ENCODE results near the gene ATAD3C. TPM values are rescaled to one million over a fixed set of nuclear protein-coding genes. Genes with fewer than 3 reads are reported as not detected.
"Not testable (repeated sequence)": the region's sequence is repeated elsewhere in the genome, so short reads cannot be mapped to it uniquely, and the experiment has no call there.

The ATAD3C gene
- total RNA-seq, 2 experiments from 2014 or later, result 1.0 to 1.7 TPM

GRCh38 chr1:1421147-1421906 is 28.2 kb upstream of the ATAD3C start, which contains the start of gene ANKRD65:
Gene ANKRD65 (minus strand): TSS chr1:1421276. CDS start chr1:1421005, 271 bp downstream.
- Mint-ChIP-seq H3K4me1 (peaks cover 17% of the 10 kb centered on the region), H3K27ac (no peak within 1 kb of the TSS), H3K9me3 (no peaks in the 10 kb centered on the region), H3K36me3 (no peaks in the 10 kb centered on the region), H3K27me3 (peaks cover 19% of the 10 kb centered on the region), H3K4me3 (no peak within 1 kb of the TSS)
- no peak for DNase-seq
- POLR2A ChIA-PET, result interaction anchor here (0.6 to 0.9 kb wide), 2 partner anchors 14 to 46 kb away, joined by 3 to 5 read pairs; partner anchors contain the start of genes AURKAIP1 and MRPL20
- no peak for ATAC-seq (ENCODE audit: low read depth)

DNA sequence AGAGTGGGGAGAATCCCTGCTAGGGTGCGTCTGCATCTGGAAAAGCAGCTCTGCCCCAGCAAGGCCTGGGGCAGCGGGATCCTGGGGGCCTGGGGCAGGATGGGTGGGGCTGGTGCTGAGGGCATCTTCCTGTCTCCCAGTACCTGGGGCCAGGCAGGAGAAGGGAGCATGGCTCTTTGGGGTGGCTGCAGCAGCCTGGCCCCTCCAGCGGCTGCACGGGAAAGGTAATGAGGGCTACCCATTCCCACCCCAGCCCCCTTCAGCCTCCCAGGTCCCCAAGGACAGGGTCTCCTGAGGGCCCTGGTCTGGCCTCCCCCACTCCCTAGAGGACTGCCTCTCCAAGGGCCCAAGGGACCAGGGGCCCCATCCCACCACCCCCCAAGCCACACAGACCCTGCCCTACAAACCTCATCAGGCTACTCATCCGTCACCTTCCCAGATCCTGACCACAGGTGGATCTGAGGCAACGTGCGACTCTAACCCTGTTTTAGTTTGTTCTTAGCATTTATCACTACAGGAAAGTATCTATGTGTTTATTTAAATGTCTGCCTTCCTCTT is 27.5 kb upstream of the ATAD3C start:
- Mint-ChIP-seq H3K4me3 (no peak overlapping the region), H3K36me3 (no peaks in the 10 kb centered on the region), H3K4me1 (peaks cover 17% of the 10 kb centered on the region), H3K27me3 (peaks cover 21% of the 10 kb centered on the region), H3K9me3 (no peaks in the 10 kb centered on the region), H3K27ac (no peak overlapping the region)
- ATAC-seq (ENCODE audit: low read depth), result no peak
- DNase-seq, result no peak
- POLR2A ChIA-PET, result no interaction called here

DNA sequence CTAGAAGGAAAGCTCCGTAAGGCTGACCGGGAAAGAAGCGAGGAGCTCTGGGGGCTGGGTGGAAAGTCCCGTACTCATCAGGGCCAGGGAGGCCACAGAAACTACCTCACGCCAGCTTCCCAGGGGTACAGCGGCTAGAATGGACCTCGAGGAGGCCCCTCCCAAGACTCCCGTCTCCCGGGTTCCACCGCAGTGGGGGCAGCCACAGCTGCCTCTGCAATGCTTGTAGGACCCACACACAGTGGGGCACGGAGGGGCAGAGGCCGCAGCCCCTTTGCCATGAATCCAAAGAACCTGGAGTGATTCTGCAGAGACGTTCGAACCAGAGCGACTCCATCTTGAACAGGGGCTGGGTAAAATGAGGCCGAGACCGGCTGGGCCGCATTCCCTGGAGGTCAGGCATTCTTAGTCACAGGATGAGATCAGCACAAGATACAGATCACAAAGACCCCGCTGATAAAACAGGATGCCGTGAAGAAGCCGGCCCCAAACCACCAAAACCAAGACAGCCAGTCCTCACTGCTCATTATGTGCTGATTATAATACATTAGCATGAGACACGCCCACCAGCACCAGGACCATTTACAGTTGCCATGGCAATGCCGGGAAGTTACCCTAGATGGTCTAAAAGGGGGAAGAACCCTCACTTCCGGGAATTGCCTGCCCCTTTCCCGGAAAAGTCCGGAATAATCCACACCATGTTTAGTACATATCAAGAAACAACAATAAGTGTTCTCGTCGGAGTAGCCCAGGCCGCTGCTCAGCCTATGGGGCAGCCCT is 26.8 kb upstream of the ATAD3C start:
- Mint-ChIP-seq H3K9me3 (no peaks in the 10 kb centered on the region), H3K4me1 (peaks cover 17% of the 10 kb centered on the region), H3K27me3 (peaks cover 21% of the 10 kb centered on the region), H3K36me3 (no peaks in the 10 kb centered on the region), H3K27ac (no peak overlapping the region), H3K4me3 (no peak overlapping the region)
- ATAC-seq (ENCODE audit: low read depth) (no peak), DNase-seq (no peak)
- POLR2A ChIA-PET, result no interaction called here

- no peaks in the 10 kb centered on the region for H3K36me3 Mint-ChIP-seq
- POLR2A ChIA-PET, result interaction anchor here (0.6 to 1.8 kb wide), 2 partner anchors 16 to 596 kb away, joined by 3 to 5 read pairs; partner anchors contain the start of gene GABRD
- H3K27me3 Mint-ChIP-seq, result peaks cover 21% of the 10 kb centered on the region
- H3K4me3 Mint-ChIP-seq, result no peak overlapping the region
- H3K27ac Mint-ChIP-seq, result no peak overlapping the region
- H3K9me3 Mint-ChIP-seq, result no peaks in the 10 kb centered on the region
- peaks cover 12% of the 10 kb centered on the region for H3K4me1 Mint-ChIP-seq
- ATAC-seq (ENCODE audit: low read depth) (no peak), DNase-seq (no peak)
These were observed 26.3 kb upstream of the ATAD3C start for GRCh38 chr1:1423245-1423597.

GRCh38 chr1:1424707-1425106 is 24.8 kb upstream of the ATAD3C start:
- Mint-ChIP-seq H3K4me3 (no peak overlapping the region), H3K27ac (no peak overlapping the region), H3K4me1 (peaks cover 10% of the 10 kb centered on the region), H3K9me3 (no peaks in the 10 kb centered on the region), H3K36me3 (no peaks in the 10 kb centered on the region), H3K27me3 (peaks cover 34% of the 10 kb centered on the region)
- no peak for DNase-seq
- no peak for ATAC-seq (ENCODE audit: low read depth)
- POLR2A ChIA-PET, result interaction anchor here (0.7 to 1.8 kb wide), 2 partner anchors 17 to 188 kb away, joined by 3 to 5 read pairs; no protein-coding TSS in a partner anchor

DNA sequence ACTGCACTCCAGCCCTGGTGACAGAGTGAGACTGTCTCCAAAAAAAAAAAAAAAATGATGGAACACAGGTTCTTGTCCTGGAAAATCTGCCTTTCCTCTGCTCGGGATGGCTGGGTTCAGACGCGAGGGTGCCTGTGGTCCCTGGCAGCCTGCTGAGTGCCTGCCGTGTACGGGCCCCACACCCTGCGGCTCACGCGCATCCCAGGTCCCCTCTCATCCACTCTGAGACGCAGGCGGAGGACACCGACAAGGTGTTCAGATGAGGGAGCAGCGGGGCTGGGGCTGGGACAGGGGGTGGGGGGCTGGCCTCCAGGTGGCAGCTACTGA is 24.1 kb upstream of the ATAD3C start:
- ATAC-seq (ENCODE audit: low read depth), result no peak
- H3K9me3 Mint-ChIP-seq, result no peaks in the 10 kb centered on the region
- H3K36me3 Mint-ChIP-seq, result no peaks in the 10 kb centered on the region
- no peak for DNase-seq
- H3K27ac Mint-ChIP-seq, result no peak overlapping the region
- H3K4me1 Mint-ChIP-seq, result peaks cover 10% of the 10 kb centered on the region
- peaks cover 36% of the 10 kb centered on the region for H3K27me3 Mint-ChIP-seq
- POLR2A ChIA-PET, result interaction anchor here (0.7 kb wide), 1 partner anchor 189 kb away, joined by 3 read pairs; no protein-coding TSS in a partner anchor
- no peak overlapping the region for H3K4me3 Mint-ChIP-seq

DNA sequence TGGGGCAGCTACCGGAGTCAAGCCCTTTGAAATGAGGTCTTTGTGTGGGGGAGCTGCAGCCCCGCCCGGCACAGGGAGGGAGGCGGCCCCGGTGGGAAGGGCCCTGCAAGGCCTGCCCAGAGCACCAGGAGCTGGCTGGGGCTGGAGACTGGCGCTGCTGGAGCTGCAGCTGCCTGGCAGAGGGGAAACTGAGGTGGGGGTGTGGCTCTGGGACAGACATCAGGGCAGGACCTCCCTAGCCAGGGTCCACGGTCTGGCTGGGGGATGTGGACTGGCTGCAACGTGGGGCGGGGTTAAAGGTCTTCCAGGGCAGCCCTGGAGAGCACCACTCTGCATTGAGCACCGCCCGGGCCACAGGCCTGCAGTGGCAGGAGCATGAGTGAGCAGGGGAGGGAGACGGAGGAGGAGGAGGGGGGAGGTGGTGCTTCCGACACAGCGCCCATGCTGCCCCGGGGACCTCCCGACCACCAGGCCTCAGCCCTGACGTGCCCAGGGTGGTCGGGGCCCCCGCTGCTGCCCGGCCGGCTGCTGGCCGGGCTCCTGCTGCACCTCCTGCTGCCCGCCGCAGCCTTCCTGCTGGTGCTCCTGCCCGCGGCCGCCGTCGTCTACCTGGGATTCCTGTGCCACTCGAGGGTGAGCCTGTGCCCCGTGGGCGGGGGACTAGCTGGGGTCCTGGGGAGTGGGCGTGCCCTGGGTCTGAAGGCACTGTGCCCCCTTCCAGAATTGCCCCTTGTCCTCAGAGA is 23.6 kb upstream of the ATAD3C start:
- Mint-ChIP-seq H3K36me3 (no peaks in the 10 kb centered on the region), H3K27me3 (peaks cover 33% of the 10 kb centered on the region), H3K4me1 (peaks cover 10% of the 10 kb centered on the region), H3K9me3 (no peaks in the 10 kb centered on the region), H3K27ac (peak overlapping the region; percentile 8), H3K4me3 (no peak overlapping the region)
- peak; percentile 39 for DNase-seq
- POLR2A ChIA-PET, result interaction anchor here (0.6 kb wide), 1 partner anchor 15 kb away, joined by 4 read pairs; no protein-coding TSS in a partner anchor
- ATAC-seq (ENCODE audit: low read depth), result no peak

DNA sequence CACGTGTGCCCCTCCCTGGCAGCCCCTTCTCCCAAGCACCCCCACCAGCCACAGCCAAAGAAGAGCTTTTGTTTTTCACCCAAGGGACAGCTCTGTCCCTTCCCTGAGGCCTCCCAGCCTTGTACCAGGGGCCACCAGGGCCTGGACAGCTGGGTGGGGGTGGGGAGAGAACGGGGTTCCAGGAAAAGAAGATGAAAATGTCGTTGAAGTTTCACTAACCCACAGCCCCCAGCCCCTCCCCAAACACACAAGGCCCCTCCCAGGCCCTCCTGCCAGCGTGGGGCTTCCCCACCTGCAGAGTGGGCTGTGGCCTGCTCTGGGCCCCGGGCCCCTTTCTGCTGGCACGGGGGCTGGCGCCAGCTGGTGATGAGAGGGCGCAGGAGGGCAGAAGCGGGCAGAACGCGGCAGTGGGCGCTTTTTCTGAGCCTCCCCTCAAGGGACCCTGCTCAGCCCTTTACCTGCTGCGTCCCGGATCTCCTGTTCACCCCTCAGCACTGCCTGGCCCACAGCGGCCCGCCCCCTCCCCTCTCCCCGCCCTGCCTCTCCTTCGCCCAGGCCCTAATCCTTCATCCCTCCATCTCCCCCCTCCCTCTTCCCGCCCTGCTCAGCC is 22.9 kb upstream of the ATAD3C start:
- Mint-ChIP-seq H3K4me3 (no peak overlapping the region), H3K9me3 (no peaks in the 10 kb centered on the region), H3K36me3 (no peaks in the 10 kb centered on the region), H3K4me1 (peaks cover 10% of the 10 kb centered on the region), H3K27me3 (peaks cover 33% of the 10 kb centered on the region), H3K27ac (peak overlapping the region; percentile 8)
- peak; percentile 35 for DNase-seq
- POLR2A ChIA-PET, result interaction anchor here (0.6 kb wide), 1 partner anchor 15 kb away, joined by 4 read pairs; no protein-coding TSS in a partner anchor
- ATAC-seq (ENCODE audit: low read depth), result no peak

DNA sequence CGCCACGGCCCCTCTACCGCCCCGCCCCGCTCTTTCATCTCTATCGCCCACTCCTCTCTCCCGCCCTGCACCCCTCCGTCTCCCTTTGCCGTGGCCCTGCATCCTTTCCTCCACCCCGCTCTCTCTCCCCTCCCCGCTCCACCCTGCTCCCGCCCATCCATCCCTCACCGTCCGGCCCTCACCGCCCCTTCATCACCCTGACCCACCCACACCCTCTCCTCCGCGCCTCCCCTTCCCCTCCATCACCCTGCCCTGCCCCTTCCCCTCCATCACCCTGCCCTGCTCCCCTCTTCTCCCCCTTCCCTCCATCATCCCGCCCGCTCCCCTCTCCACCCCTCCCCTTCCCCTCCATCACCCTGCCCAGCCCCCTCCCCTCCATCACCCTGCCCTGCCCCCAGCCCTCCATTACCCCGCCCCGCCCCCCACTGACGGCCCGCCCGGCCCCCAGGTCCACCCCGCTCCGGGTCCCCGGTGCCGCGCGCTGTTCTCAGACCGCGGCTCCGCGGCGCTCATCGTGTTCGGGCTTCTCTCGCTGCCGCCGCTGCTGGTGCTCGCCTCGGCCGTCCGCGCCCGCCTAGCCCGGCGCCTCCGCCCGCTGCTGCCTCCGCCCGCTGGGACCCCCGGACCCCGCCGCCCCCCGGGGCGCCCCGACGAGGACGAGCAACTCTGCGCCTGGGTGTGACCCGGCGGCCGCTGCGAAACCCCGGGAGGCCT is 22.2 kb upstream of the ATAD3C start:
- Mint-ChIP-seq H3K27ac (no peak overlapping the region), H3K27me3 (peaks cover 33% of the 10 kb centered on the region), H3K4me3 (no peak overlapping the region), H3K4me1 (peaks cover 10% of the 10 kb centered on the region), H3K9me3 (no peaks in the 10 kb centered on the region), H3K36me3 (no peaks in the 10 kb centered on the region)
- POLR2A ChIA-PET, result no interaction called here
- DNase-seq (no peak), ATAC-seq (ENCODE audit: low read depth) (no peak)

GRCh38 chr1:1427820-1428148 is 21.7 kb upstream of the ATAD3C start:
- no peaks in the 10 kb centered on the region for H3K36me3 Mint-ChIP-seq
- POLR2A ChIA-PET, result no interaction called here
- H3K4me3 Mint-ChIP-seq, result no peak overlapping the region
- H3K4me1 Mint-ChIP-seq, result peaks cover 7% of the 10 kb centered on the region
- no peaks in the 10 kb centered on the region for H3K9me3 Mint-ChIP-seq
- DNase-seq (no peak), ATAC-seq (ENCODE audit: low read depth) (no peak)
- H3K27me3 Mint-ChIP-seq, result peaks cover 32% of the 10 kb centered on the region
- H3K27ac Mint-ChIP-seq, result no peak overlapping the region

- no peak for ATAC-seq (ENCODE audit: low read depth)
- no peak overlapping the region for H3K4me3 Mint-ChIP-seq
- POLR2A ChIA-PET, result no interaction called here
- H3K36me3 Mint-ChIP-seq, result no peaks in the 10 kb centered on the region
- peaks cover 28% of the 10 kb centered on the region for H3K27me3 Mint-ChIP-seq
- DNase-seq, result no peak
- H3K4me1 Mint-ChIP-seq, result peaks cover 3% of the 10 kb centered on the region
- no peak overlapping the region for H3K27ac Mint-ChIP-seq
- no peaks in the 10 kb centered on the region for H3K9me3 Mint-ChIP-seq
These were observed 21.3 kb upstream of the ATAD3C start for GRCh38 chr1:1428174-1428573.

DNA sequence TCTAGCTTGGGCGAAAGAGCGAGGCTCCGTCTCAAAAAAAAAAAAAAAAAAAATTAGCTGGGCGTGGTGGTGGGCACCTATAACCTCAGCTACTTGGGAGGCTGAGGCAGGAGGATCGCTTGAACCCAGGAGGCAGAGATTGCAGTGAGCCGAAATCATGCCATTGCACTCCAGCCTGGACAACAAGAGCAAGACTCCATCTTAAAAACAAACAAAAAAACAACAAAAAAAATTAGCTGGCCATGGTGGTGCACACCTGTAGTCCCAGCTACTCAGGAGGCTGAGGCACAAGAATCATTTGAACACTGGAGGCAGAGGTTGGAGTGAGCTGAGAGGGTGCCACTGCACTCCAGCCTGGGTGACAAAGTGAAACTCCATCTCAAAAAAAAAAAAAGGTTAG is 20.5 kb upstream of the ATAD3C start:
- H3K27ac Mint-ChIP-seq, POLR2A ChIA-PET: not testable (repeated sequence)
- peaks cover 27% of the 10 kb centered on the region for H3K27me3 Mint-ChIP-seq

More for the DNA sequence above, 20.5 kb upstream of the ATAD3C start:
- not testable (repeated sequence) for H3K4me3 Mint-ChIP-seq; DNase-seq; H3K9me3 Mint-ChIP-seq; ATAC-seq (ENCODE audit: low read depth); H3K4me1 Mint-ChIP-seq; H3K36me3 Mint-ChIP-seq
